PC-9 (cell line): ENCODE results near the gene SEMA7A. TPM values are rescaled to one million over a fixed set of nuclear protein-coding genes. Genes with fewer than 3 reads are reported as not detected.

Experiments
- BruUV-seq: library from RNA; stranded (reverse); fragments of 400-500 nt; replicated peaks from 2 replicates; lab custom pipeline; 2021; lab: Mats Ljungman, UMichigan
- CTCF ChIA-PET: fragments of 300-600 bp; sonication (Branson Sonifier 250); formaldehyde crosslinking; loops from one replicate; lab custom pipeline; 2022; ENCODE audit warnings: antibody characterized with exemption; lab: Charles Lee
- POLR2A ChIA-PET: fragments of 300-600 bp; sonication (Branson Sonifier 250); formaldehyde crosslinking; loops from one replicate; lab custom pipeline; 2022; ENCODE audit warnings: antibody characterized with exemption; ENCODE audit not compliant: unreplicated experiment; lab: Charles Lee
- DNase-seq, 2 experiments: peaks; one replicate each; pipeline versions ENCODE4 v3.0.0 to v3.0.0-alpha.2; 2015 to 2022; ENCODE audit warnings: mixed read lengths in 1 of 2
- H2AFZ ChIP-seq: fragments of 200-600 bp; sonication (generic); 2 replicates; pipeline ENCODE4 v1.8.1; 2017; ENCODE audit warnings: antibody characterized with exemption
- H3F3A ChIP-seq: fragments of 200-600 bp; sonication (generic); 2 replicates; pipeline ENCODE4 v1.8.1; 2017; ENCODE audit warnings: antibody characterized with exemption, mild to moderate bottlenecking, low read depth; ENCODE audit not compliant: insufficient read depth
- H3K27ac ChIP-seq: fragments of 200-600 bp; sonication (generic); 2 replicates; pipeline ENCODE4 v1.6.1; 2016; ENCODE audit warnings: mixed run types
- H3K27me3 ChIP-seq: fragments of 200-600 bp; sonication (generic); 2 replicates; pipeline ENCODE4 v1.6.1; 2016; ENCODE audit warnings: low read depth, mixed run types; ENCODE audit not compliant: insufficient read depth
- H3K36me3 ChIP-seq: fragments of 200-600 bp; sonication (generic); 2 replicates; pipeline ENCODE4 v1.6.1; 2016; ENCODE audit warnings: low read depth, mixed run types
- H3K4me1 ChIP-seq: fragments of 200-600 bp; sonication (generic); replicated peaks from 2 replicates; pipeline ENCODE4 v1.6.1; 2016; ENCODE audit warnings: mixed run types; ENCODE audit not compliant: insufficient read depth
- H3K4me2 ChIP-seq: fragments of 200-600 bp; sonication (generic); 2 replicates; pipeline ENCODE4 v1.6.1; 2017; ENCODE audit warnings: mixed run types
- H3K4me3 ChIP-seq: fragments of 200-600 bp; sonication (generic); 2 replicates; pipeline ENCODE4 v1.6.1; 2016; ENCODE audit warnings: mixed run types
- H3K79me2 ChIP-seq: fragments of 200-600 bp; sonication (generic); 2 replicates; pipeline ENCODE4 v1.6.1; 2017; ENCODE audit warnings: low read depth, mixed run types
- H3K9me2 ChIP-seq: fragments of 200-600 bp; sonication (generic); 2 replicates; pipeline ENCODE4 v1.8.1; 2017; ENCODE audit warnings: mild to moderate bottlenecking; ENCODE audit not compliant: insufficient read depth
- H3K9me3 ChIP-seq: fragments of 200-600 bp; sonication (generic); 2 replicates; pipeline ENCODE4 v1.8.1; 2016; ENCODE audit warnings: low read depth; ENCODE audit not compliant: insufficient read depth
- H4K20me1 ChIP-seq: fragments of 200-600 bp; sonication (generic); 2 replicates; pipeline ENCODE4 v1.8.1; 2017; ENCODE audit not compliant: insufficient read depth
- CTCF ChIP-seq: fragments of 200-600 bp; sonication (generic); conservative IDR thresholded peaks from 2 replicates; pipeline ENCODE4 v1.6.1; 2017; ENCODE audit warnings: mixed run types, antibody characterized with exemption, mild to moderate bottlenecking, moderate library complexity
- EZH2 ChIP-seq: fragments of 200-600 bp; sonication (generic); IDR thresholded peaks from 2 replicates; pipeline ENCODE4 v1.8.0; 2017; ENCODE audit warnings: antibody characterized with exemption, low read depth
- intact Hi-C: fragments of 100-400 bp; cut with micrococcal nuclease; formaldehyde crosslinking; loops from one replicate; pipeline ENCODE4 v1.10.0; 2022; ENCODE audit not compliant: unreplicated experiment
- total RNA-seq: library from RNA; stranded (reverse); gene quantifications from 2 replicates; pipeline ENCODE4 v1.2.3, GENCODE V29; 2021

SEMA7A gene
- total RNA-seq, 1 experiment from 2014 or later, result 8.3 TPM

DNA sequence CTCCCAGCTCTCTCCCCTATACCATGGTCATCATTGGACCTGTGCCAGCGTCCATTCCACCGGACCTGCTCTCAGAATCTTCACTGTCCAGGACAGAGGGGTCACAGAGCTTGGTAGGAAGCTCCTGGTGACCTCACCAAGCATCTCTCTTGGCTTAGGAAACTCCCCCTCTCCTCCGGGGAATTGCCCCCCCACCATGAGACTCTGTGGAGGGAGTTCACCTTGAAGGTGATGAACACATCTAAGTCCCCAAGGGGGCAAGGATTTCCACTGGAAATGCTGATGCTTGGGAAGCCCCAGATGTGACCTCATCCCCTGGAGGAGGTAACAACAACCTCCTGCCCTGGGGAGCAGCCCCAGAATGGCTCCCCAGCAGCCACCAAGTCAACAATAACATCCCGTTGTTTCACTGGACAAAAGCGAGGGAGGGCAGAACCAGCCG lies 3.2 kb downstream of the SEMA7A start:
- Histone ChIP-seq H3K9me2 (no peaks in the 10 kb centered on the region), H3K9me3 (no peaks in the 10 kb centered on the region), H3F3A (no peaks in the 10 kb centered on the region), H3K27ac (no peak overlapping the region), H3K4me3 (no peak overlapping the region), H2AFZ (no peak overlapping the region), H3K4me1 (peaks cover 6% of the 10 kb centered on the region), H3K79me2 (peaks cover 50% of the 10 kb centered on the region), H4K20me1 (no peaks in the 10 kb centered on the region), H3K36me3 (no peaks in the 10 kb centered on the region), H3K4me2 (no peak overlapping the region), H3K27me3 (no peaks in the 10 kb centered on the region)
- no peak for DNase-seq
- no TSS peak for BruUV-seq
- POLR2A ChIA-PET, result no interaction called here
- TF ChIP-seq EZH2 (no peak), CTCF (no peak)
- intact Hi-C loops, result no loop called here
- CTCF ChIA-PET, result interaction anchor here (0.5 kb wide), 1 partner anchor 674 kb away, joined by 5 read pairs; no protein-coding TSS in a partner anchor

GRCh38 chr15:74429781-74430400 lies 3.9 kb downstream of the SEMA7A start:
- no TSS peak for BruUV-seq
- Histone ChIP-seq H3K79me2 (peaks cover 54% of the 10 kb centered on the region), H3K36me3 (no peaks in the 10 kb centered on the region), H3K27ac (no peak overlapping the region), H4K20me1 (no peaks in the 10 kb centered on the region), H3K9me3 (no peaks in the 10 kb centered on the region), H2AFZ (no peak overlapping the region), H3K9me2 (no peaks in the 10 kb centered on the region), H3K27me3 (no peaks in the 10 kb centered on the region), H3K4me1 (peaks cover 13% of the 10 kb centered on the region), H3K4me2 (no peak overlapping the region), H3F3A (no peaks in the 10 kb centered on the region), H3K4me3 (no peak overlapping the region)
- DNase-seq, result no peak
- ChIA-PET POLR2A (no interaction called here), CTCF (no interaction called here)
- intact Hi-C loops, result no loop called here
- TF ChIP-seq CTCF (no peak), EZH2 (no peak)

- Histone ChIP-seq H3K36me3 (no peaks in the 10 kb centered on the region), H2AFZ (no peak overlapping the region), H3K27ac (no peak overlapping the region), H3K4me2 (no peak overlapping the region), H3K4me3 (no peak overlapping the region), H3K4me1 (peaks cover 17% of the 10 kb centered on the region), H3K9me2 (no peaks in the 10 kb centered on the region), H3K27me3 (no peaks in the 10 kb centered on the region), H3K9me3 (no peaks in the 10 kb centered on the region), H3K79me2 (peaks cover 59% of the 10 kb centered on the region), H3F3A (peaks cover 3% of the 10 kb centered on the region; the same call in 1 of the 2 replicates), H4K20me1 (no peaks in the 10 kb centered on the region)
- intact Hi-C loops, result no loop called here
- no TSS peak for BruUV-seq
- CTCF ChIA-PET, result no interaction called here
- POLR2A ChIA-PET, result no interaction called here
- no peak for TF ChIP-seq EZH2
- no peak for TF ChIP-seq CTCF
- no peak for DNase-seq
Measured at GRCh38 chr15:74428970-74429780, 4.6 kb downstream of the SEMA7A start.
